Upper lobe of right lung (tissue), 1 donor: ENCODE measurements around the gene GPR132. TPM values are rescaled to one million over a fixed set of nuclear protein-coding genes. Genes with fewer than 3 reads are reported as not detected.
"Not testable (repeated sequence)": the region's sequence is repeated elsewhere in the genome, so short reads cannot be mapped to it uniquely, and the experiment has no call there.

Experiments used
- ATAC-seq: fragments of 200-7000 bp; cut with Tn5 transposase; one replicate; pipeline ENCODE4 v1.9.1; 2020; ENCODE audit warnings: mild to moderate bottlenecking, moderate library complexity
- DNase-seq: peaks from one replicate; pipeline ENCODE4 v3.0.0-alpha.2; 2020
- H3K27ac ChIP-seq: fragments of 200-600 bp; one replicate; pipeline ENCODE4 v1.8.0; 2022
- H3K27me3 ChIP-seq: fragments of 200-600 bp; one replicate; pipeline ENCODE4 v1.8.0; 2022; ENCODE audit warnings: mild to moderate bottlenecking
- H3K36me3 ChIP-seq: fragments of 200-600 bp; one replicate; pipeline ENCODE4 v1.8.0; 2022
- H3K4me1 ChIP-seq: fragments of 200-600 bp; one replicate; pipeline ENCODE4 v1.8.0; 2022
- H3K4me3 ChIP-seq: fragments of 200-600 bp; one replicate; pipeline ENCODE4 v1.8.0; 2022; ENCODE audit warnings: mild to moderate bottlenecking
- H3K9me3 ChIP-seq: fragments of 200-600 bp; one replicate; pipeline ENCODE4 v1.8.0; 2022
- CTCF ChIP-seq: fragments of 200-600 bp; IDR thresholded peaks from one replicate; pipeline ENCODE4 v1.8.0; 2022; ENCODE audit warnings: antibody characterized with exemption
- intact Hi-C: fragments of 100-400 bp; cut with DNase I; formaldehyde crosslinking; loops from one replicate; pipeline ENCODE4 v1.11.0; 2022
- total RNA-seq: library from RNA; stranded (reverse); fragmentation: NEBNext Ultra II Directional; extraction: Animal tissue kit (Norgen Biotek cat#: 25700); gene quantifications from one replicate; pipeline ENCODE4 v1.2.1, GENCODE V29; 2021
- donor health status: DM: no; HTN: yes; CAD: no; lungs with severe emphysema.

Gene GPR132
- total RNA-seq, 1 donor from 2014 or later, result 6.7 TPM

- DNase-seq (peak; percentile 61), ATAC-seq (no peak)
- intact Hi-C loops, result no loop called here
- H3K27ac ChIP-seq, result no peak overlapping the region
- no peak overlapping the region for H3K4me3 ChIP-seq
- H3K4me1 ChIP-seq, result peaks cover 27% of the 10 kb centered on the region
- no peaks in the 10 kb centered on the region for H3K9me3 ChIP-seq
- no peaks in the 10 kb centered on the region for H3K36me3 ChIP-seq
- no peak for TF ChIP-seq CTCF
- no peaks in the 10 kb centered on the region for H3K27me3 ChIP-seq
Observed at GRCh38 chr14:105085766-105086165, 20.5 kb upstream of the GPR132 start.

- no peak overlapping the region for H3K27ac ChIP-seq
- no peaks in the 10 kb centered on the region for H3K27me3 ChIP-seq
- intact Hi-C loops, result no loop called here
- DNase-seq (peak; percentile 56), ATAC-seq (no peak)
- H3K36me3 ChIP-seq, result no peaks in the 10 kb centered on the region
- no peak overlapping the region for H3K4me3 ChIP-seq
- TF ChIP-seq CTCF, result no peak
- H3K4me1 ChIP-seq, result peaks cover 21% of the 10 kb centered on the region
- H3K9me3 ChIP-seq, result no peaks in the 10 kb centered on the region
Observed at GRCh38 chr14:105084741-105085571, 19.7 kb upstream of the GPR132 start.

GRCh38 chr14:105083926-105084685, 18.9 kb upstream of the GPR132 start:
- Histone ChIP-seq H3K4me3 (no peak overlapping the region), H3K27ac (no peak overlapping the region), H3K36me3 (no peaks in the 10 kb centered on the region), H3K9me3 (no peaks in the 10 kb centered on the region), H3K27me3 (no peaks in the 10 kb centered on the region), H3K4me1 (peaks cover 21% of the 10 kb centered on the region)
- DNase-seq (peak; percentile 22), ATAC-seq (no peak)
- intact Hi-C loops, result no loop called here
- TF ChIP-seq CTCF, result no peak

- DNase-seq (peak; percentile 6), ATAC-seq (no peak)
- intact Hi-C loops, result no loop called here
- Histone ChIP-seq H3K27me3 (no peaks in the 10 kb centered on the region), H3K36me3 (no peaks in the 10 kb centered on the region), H3K9me3 (no peaks in the 10 kb centered on the region), H3K27ac (no peak overlapping the region), H3K4me1 (peaks cover 10% of the 10 kb centered on the region), H3K4me3 (no peak overlapping the region)
- TF ChIP-seq CTCF, result no peak
Observed at GRCh38 chr14:105082703-105083102, 17.5 kb upstream of the GPR132 start.

- H3K27me3 ChIP-seq, intact Hi-C loops, ATAC-seq, H3K9me3 ChIP-seq, H3K27ac ChIP-seq, H3K4me1 ChIP-seq, H3K36me3 ChIP-seq, H3K4me3 ChIP-seq: not testable (repeated sequence)
- DNase-seq, result peak; percentile 26
Observed at GRCh38 chr14:105081473-105081872, 16.2 kb upstream of the GPR132 start.

- ATAC-seq (no peak), DNase-seq (peak; percentile 18)
- intact Hi-C loops, result no loop called here
- no peaks in the 10 kb centered on the region for H3K36me3 ChIP-seq
- H3K4me3 ChIP-seq, result no peak overlapping the region
- TF ChIP-seq CTCF, result no peak
- peaks cover 14% of the 10 kb centered on the region for H3K4me1 ChIP-seq
- no peaks in the 10 kb centered on the region for H3K9me3 ChIP-seq
- H3K27ac ChIP-seq, result no peak overlapping the region
- no peaks in the 10 kb centered on the region for H3K27me3 ChIP-seq
Observed at GRCh38 chr14:105080161-105080560, 14.9 kb upstream of the GPR132 start.
